HG03457 (cell line): ENCODE data around the gene ITGB1BP1.
"Not testable (repeated sequence)": the region's sequence is repeated elsewhere in the genome, so short reads cannot be mapped to it uniquely, and the experiment has no call there.

Experiments
- ATAC-seq: cut with Tn5 transposase; IDR thresholded peaks from one replicate; pipeline ENCODE4 v1.9.1; 2021; ENCODE audit warnings: moderate number of reproducible peaks; ENCODE audit not compliant: unreplicated experiment

The ITGB1BP1 gene

GRCh38 chr2:9401646-9402371, 21.5 kb downstream of the ITGB1BP1 start:
- no peak for ATAC-seq

- ATAC-seq, result no peak
These were observed 22.2 kb downstream of the ITGB1BP1 start for GRCh38 chr2:9401059-9401547.

- ATAC-seq, result no peak
These were observed 22.9 kb downstream of the ITGB1BP1 start for GRCh38 chr2:9400268-9401058.

GRCh38 chr2:9398881-9399780, 24.2 kb downstream of the ITGB1BP1 start:
- no peak for ATAC-seq

GRCh38 chr2:9398251-9398650, 25.1 kb downstream of the ITGB1BP1 start:
- not testable (repeated sequence) for ATAC-seq

- ATAC-seq, result no peak
These were observed 26.1 kb downstream of the ITGB1BP1 start for GRCh38 chr2:9397201-9397600.

- ATAC-seq, result no peak
These were observed 28.5 kb downstream of the ITGB1BP1 start for GRCh38 chr2:9394816-9395215.

GRCh38 chr2:9392898-9393765, 30.2 kb downstream of the ITGB1BP1 start:
- no peak for ATAC-seq

- no peak for ATAC-seq
These were observed 31.2 kb downstream of the ITGB1BP1 start for GRCh38 chr2:9391961-9392720.

- ATAC-seq, result no peak
These were observed 32.3 kb downstream of the ITGB1BP1 start for GRCh38 chr2:9390991-9391390.

- no peak for ATAC-seq
These were observed 33.0 kb downstream of the ITGB1BP1 start for GRCh38 chr2:9390151-9390850.

- no peak for ATAC-seq
These were observed 34.1 kb downstream of the ITGB1BP1 start for GRCh38 chr2:9388950-9389911.

- ATAC-seq, result no peak
These were observed 35.1 kb downstream of the ITGB1BP1 start for GRCh38 chr2:9388199-9388681.

- no peak for ATAC-seq
These were observed 37.5 kb downstream of the ITGB1BP1 start for GRCh38 chr2:9385841-9386240.

- ATAC-seq, result no peak
These were observed 38.8 kb downstream of the ITGB1BP1 start for GRCh38 chr2:9384521-9384920.

- ATAC-seq, result no peak
These were observed 40.6 kb downstream of the ITGB1BP1 start for GRCh38 chr2:9382604-9383235.
